ENCODE data around the gene CD37.

- TF ChIP-seq ATF3 (IDR thresholded peaks at IDR 0.05): no peak
- TF ChIP-seq CTCF (IDR thresholded peaks at IDR 0.05 in 2 of 3, conservative IDR thresholded peaks at IDR 0.05 in 1 of 3; ENCODE audit: borderline replicate concordance in 1 of 3, insufficient read depth in 1 of 3, low read depth in 2 of 3, low read length in 2 of 3): no peak
- TF ChIP-seq POLR2A (IDR thresholded peaks at IDR 0.05; ENCODE audit: borderline replicate concordance, extremely low read depth, insufficient read depth, insufficient read length): no peak
- TF ChIP-seq SIN3A (IDR thresholded peaks at IDR 0.05; ENCODE audit: low read depth): no peak
- TF ChIP-seq EZH2 (IDR thresholded peaks at IDR 0.05): no peak
- no peak for TF ChIP-seq ZBTB33 (IDR thresholded peaks at IDR 0.05; ENCODE audit: extremely low read depth, insufficient replicate concordance, low read length)
- TF ChIP-seq ELF1 (IDR thresholded peaks at IDR 0.05; ENCODE audit: borderline replicate concordance, low read depth): no peak
- TF ChIP-seq JUND (IDR thresholded peaks at IDR 0.05): no peak
- TF ChIP-seq YY1 (IDR thresholded peaks at IDR 0.05; ENCODE audit: extremely low read depth, insufficient replicate concordance, low read depth, low read length): no peak
- TF ChIP-seq CEBPB (IDR thresholded peaks at IDR 0.05; ENCODE audit: low read depth): no peak
- no peak for TF ChIP-seq EGR1 (IDR thresholded peaks at IDR 0.05; ENCODE audit: low read depth)
- TF ChIP-seq MAX (IDR thresholded peaks at IDR 0.05): no peak
- TF ChIP-seq, protein P1, sequence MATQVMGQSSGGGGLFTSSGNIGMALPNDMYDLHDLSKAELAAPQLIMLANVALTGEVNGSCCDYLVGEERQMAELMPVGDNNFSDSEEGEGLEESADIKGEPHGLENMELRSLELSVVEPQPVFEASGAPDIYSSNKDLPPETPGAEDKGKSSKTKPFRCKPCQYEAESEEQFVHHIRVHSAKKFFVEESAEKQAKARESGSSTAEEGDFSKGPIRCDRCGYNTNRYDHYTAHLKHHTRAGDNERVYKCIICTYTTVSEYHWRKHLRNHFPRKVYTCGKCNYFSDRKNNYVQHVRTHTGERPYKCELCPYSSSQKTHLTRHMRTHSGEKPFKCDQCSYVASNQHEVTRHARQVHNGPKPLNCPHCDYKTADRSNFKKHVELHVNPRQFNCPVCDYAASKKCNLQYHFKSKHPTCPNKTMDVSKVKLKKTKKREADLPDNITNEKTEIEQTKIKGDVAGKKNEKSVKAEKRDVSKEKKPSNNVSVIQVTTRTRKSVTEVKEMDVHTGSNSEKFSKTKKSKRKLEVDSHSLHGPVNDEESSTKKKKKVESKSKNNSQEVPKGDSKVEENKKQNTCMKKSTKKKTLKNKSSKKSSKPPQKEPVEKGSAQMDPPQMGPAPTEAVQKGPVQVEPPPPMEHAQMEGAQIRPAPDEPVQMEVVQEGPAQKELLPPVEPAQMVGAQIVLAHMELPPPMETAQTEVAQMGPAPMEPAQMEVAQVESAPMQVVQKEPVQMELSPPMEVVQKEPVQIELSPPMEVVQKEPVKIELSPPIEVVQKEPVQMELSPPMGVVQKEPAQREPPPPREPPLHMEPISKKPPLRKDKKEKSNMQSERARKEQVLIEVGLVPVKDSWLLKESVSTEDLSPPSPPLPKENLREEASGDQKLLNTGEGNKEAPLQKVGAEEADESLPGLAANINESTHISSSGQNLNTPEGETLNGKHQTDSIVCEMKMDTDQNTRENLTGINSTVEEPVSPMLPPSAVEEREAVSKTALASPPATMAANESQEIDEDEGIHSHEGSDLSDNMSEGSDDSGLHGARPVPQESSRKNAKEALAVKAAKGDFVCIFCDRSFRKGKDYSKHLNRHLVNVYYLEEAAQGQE (IDR thresholded peaks at IDR 0.05; ENCODE audit: low read depth): no peak
- TF ChIP-seq SP1 (IDR thresholded peaks at IDR 0.05; ENCODE audit: low read depth): no peak
Measured at GRCh38 chr19:49387936-49388372, 52.7 kb downstream of the CD37 start, which contains the start of gene KASH5.
